HG03457 (cell line): ENCODE data around the gene ADCY5.

ENCODE experiments used
- ATAC-seq: cut with Tn5 transposase; IDR thresholded peaks from one replicate; pipeline ENCODE4 v1.9.1; 2021; ENCODE audit warnings: moderate number of reproducible peaks; ENCODE audit not compliant: unreplicated experiment

Gene ADCY5

DNA sequence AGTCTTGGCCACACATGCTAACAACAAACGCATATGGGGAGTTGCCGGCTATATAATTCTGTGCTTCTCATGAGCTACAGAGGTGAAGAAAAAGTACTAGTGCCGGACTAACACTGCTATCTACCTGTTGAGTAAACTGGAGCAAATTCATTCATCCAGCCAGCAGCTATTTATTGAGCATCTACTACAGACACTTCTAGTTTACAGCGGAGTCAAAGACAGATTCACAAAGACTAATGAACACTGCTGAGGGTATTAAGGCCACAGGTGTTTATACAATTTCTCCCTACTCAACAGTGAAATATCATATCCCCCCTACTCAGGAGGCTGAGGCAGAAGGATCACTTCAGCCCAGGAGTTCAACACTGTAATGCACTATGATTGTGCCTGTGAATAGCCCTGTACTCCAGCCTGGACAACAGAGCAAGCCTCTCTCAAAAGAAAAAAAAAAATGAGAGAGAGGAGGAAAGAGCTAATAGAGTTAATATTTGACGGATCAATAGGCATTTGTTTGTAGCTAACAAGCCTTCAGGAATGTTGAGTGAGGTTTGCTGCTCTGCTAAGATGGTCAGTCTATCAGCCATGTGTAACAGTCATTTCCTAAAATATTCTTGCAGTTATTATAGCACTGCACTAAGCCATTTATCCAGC is 17.8 kb downstream of the ADCY5 start:
- no peak for ATAC-seq

DNA sequence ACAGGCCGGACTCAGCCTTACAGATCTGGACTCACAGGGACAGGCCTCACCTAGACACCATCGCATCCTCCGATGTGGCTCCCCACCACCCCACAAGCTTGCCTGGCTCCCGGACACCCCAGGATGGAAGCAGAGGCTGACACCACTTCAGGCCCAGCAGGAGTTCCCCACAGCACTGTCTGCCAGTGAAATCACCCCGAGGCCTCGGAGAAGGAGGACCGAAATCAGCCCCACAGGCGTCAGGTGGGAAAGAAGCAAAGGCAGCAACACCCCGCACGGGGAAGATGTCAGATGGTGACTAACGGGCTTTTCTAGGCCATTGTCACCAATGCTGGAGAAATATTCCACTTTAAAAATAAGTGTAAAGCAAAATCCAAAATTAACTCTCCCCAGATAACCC is 18.6 kb downstream of the ADCY5 start:
- ATAC-seq = no peak

DNA sequence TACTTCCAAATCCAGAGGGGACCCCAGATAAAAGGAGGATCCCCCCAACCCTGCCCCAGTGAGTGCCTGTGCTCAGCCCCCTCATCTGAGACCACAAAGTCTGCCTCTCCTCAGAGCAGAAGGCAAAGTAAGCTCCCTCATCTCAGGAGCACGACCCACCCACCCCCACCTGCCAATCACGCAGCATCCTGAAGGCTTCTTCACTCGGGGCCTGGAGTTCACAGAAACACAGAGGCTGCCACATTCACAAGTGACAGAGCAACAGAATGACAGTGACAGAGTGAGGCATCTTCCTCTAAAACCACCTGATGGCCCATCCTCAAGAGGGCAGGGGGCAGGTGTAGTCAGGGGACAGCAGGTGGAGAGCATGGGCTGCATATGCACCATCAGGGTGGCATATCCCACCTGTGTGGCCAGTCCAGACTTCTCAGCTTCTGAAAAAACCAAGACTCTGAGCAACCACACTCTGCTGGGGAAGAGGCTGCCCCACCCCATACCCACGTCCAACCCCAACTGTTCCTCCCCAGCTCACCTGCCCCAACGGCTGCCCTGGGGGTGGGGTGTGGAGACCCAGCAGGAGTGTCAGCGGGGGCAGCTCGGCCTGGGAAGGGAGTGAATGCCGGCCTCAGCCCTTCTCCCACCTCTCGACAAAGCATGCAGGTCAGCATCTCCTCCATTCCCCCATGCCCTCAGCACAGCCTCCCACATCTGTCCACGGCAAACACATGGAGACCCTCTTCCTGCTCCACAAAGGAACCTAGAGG is 19.3 kb downstream of the ADCY5 start:
- no peak for ATAC-seq

GRCh38 chr3:123424999-123425712 is 23.7 kb downstream of the ADCY5 start:
- ATAC-seq = no peak

DNA sequence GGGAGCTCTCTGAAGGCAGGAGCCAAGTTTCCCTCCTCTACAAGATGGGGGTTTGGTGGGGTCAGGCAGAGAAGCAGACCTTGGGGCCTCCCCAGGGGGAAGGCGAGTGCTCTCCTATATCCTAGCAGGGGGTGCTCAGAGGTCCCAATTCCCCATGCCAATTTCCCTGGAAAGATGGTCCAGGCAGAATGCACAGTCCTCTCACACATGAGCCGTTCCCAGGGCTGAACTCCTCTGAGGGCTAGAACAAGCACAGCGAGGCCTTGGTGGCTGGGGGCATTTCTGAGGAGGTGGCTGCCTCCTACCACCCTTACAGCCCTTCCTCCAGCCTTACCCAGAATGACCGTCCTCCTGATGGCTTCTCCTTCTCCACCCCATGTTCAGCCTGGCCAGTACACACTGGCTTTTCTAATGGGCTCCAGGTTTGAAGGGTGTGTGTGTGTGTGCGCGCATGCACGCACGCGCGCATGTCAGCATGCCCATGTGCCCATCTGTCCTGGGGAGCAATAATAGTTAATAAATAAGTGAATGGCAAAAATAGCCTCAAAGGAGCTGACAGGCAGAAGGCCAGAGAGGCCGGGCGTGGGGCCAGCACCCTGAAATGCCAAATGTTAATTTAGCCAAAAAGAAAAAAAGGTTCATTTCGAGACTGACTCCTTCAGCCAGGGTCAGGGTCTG is 24.4 kb downstream of the ADCY5 start:
- ATAC-seq = no peak

DNA sequence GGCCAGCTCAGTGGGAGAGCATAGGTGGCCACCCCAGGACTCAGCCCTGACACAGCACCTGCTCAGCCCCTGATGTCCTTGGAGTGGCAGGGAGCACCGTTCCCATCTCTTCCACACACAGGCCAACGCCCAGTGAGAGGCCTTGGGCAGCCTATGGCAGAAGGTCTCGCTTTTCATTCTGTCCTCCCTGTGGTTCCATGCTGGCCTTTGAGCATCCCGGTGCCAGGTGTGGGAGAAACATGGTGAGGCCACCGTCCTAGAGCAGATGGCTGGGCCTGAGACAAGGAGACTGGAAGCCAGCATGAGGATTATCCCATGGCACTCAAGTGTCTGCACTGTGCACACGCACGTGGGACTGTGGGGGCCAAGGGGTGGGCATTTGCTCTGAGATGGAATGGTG is 25.1 kb downstream of the ADCY5 start:
- no peak for ATAC-seq

GRCh38 chr3:123423031-123423430 is 25.9 kb downstream of the ADCY5 start:
- no peak for ATAC-seq

GRCh38 chr3:123422457-123422856 is 26.4 kb downstream of the ADCY5 start:
- no peak for ATAC-seq

GRCh38 chr3:123421353-123422174 is 27.3 kb downstream of the ADCY5 start:
- no peak for ATAC-seq

DNA sequence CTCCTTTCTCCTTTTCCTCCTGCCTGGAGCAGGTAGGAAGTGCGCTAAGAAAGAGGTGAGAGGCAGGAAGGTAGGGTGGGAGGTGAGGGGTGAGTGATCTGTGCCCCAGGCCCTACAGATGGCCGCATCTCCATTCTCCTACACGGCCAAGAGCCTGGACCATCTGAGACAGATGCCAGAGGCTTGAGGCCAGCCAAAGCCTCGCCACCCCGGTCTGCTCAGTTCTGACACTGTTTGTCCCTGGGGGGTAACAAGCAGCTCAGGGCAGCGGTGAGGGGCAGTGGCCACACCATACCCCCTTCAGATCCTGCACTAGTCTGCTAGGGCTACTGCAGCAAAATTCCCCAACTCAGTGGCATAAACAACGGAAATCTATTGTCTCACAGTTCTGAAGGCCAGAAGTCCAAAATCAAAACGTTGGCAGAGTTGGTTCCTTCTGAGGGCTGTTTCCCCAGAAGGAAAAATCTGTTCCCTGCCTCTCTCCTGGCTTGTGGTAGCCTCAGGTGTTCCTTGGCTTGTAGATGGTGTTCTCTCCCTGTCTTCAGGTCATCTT is 28.4 kb downstream of the ADCY5 start:
- no peak for ATAC-seq

DNA sequence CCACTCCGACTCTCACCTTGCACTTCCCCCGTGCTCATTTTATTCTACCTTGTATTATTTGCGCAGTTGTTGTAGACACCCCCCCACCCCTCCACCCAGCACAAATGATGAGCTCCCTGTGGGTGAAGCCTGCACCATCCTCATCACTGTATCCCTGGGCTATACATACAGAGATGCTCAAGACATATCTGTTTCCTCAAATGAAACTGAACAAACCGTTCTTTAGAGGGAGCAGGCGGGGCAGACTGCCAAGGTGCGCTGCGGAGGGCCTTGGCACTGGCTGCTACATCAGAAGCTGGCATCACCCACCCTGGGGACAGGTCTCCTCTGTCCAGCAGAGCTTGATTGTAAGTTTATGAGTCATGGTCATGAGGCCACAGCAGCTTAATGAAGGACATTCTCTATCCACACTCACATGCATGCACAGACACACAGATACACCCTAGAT is 29.0 kb downstream of the ADCY5 start:
- no peak for ATAC-seq

DNA sequence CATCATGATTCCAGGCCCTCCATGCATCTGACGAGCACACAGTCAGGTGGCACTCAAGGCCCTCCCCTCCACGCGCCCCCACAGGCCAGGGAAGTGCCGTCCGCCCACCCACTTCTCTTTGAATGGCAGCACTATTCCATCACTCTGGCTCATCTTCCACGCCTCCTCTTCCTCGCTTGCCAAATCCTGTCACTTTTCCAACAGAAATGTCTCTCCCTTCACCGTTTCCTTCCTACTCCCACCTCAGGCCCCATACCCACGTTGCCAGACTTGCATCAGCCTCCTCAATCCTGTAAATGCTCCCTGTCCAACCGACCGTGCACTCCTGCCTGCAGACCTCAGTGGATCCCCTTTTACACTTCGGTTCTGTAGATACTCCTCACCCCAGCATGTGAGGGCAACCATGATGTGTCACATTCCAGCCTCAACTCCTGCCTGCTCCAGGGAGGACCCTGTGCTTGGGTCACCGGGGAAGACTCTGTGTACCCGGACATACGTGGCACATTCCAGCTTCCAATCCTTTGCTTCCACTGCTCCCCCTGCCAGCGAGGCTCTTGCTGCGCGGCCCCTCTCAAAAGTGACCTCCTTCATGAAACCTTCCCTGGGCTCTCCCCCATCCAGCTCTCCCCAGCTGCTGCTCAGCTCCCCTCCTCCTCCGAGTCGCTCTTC is 29.6 kb downstream of the ADCY5 start:
- ATAC-seq = no peak

DNA sequence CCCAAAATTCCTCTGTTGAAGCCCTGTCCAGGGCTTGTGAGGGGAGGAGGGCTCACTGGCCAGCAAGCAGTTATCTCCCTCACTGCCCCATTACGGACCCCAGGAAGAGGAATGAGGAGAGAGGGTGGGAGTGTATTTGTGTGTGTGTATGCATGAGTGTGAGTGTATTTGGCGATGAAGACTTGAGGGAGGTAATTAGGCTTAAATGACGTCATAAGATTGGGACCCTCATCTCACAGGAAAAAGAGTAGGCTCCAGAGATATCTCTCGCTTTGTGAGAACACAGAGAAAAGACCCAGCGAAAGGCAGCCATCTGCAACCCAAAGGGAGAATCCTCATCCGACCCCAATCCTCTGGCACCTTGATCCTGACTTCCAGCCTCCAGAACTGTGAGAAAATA is 32.2 kb downstream of the ADCY5 start:
- no peak for ATAC-seq

GRCh38 chr3:123416173-123416572 is 32.7 kb downstream of the ADCY5 start:
- ATAC-seq = no peak

DNA sequence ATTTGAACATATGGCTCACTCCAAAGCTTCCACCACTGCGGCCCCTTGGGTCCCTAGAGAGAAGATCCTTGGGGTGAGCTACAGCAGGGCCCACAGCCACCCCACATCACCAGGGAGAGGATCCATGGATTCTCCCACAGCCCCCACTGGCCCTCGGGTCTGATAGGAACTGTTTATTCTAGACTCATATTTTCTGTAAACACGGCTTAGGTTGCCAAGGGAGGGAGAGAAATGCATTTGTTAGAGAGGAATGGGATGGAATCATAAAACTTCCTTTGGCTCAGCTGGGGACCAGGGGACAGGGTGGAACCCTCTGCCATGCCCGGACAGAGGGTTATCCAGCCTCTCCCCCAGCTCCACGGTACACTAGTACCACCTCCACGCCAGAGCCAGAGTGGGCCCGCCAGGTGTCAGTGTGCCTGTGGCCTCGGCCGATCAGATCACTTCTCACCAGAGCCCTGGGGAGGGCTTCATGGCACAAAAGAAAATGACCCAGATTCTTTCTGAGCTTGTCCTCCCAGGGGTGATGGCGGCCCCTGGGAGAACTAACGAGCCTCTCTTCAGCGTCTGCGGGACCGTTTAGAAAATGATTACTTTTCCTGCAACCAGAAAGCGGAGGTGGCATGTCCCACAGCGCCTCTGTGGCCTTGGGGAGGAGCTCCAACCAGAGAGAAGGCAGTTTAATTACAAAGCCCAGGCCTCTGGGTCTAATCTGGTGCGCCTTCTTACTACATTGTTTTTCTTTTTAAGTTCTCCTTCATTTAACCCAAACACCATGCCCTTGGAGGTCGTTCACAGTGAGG is 33.7 kb downstream of the ADCY5 start:
- no peak for ATAC-seq

DNA sequence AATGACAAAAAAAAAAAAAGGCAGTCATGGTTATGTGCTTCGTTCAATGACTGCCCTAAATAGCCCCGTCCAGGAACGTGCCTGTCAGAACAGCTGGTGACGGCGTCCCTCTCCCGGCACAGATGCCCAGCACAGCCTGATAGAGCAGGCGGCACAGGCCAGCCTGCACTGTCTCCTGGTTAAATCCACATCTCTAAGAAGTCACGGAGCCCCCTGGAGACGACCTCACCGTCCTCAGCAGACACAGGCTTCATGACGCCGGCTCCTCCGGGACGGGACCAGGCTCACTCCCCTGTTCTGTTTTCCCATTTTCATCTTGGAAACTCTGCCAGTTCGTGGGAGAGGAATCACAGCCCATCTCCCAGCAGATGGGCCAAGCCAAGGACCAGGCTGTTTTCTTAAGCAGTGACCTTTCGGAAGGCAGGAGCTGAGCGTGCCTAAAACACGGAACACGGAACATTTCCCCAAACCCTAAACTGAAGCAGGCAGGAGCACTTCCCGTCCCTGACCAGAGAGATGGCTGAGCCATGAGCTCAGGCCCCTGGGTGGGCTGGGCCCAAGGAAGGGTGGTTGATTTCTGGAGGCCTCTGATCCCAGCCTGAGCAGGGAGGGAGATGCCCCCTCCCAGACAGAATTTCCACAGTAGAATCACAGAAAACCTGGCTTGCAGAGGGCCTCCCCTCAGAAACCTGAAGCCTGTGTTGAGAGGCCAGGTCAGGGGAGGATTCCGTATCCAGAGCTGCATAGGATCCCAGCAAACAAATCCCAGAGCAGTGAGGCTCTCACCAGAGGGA is 35.9 kb downstream of the ADCY5 start:
- ATAC-seq = no peak

DNA sequence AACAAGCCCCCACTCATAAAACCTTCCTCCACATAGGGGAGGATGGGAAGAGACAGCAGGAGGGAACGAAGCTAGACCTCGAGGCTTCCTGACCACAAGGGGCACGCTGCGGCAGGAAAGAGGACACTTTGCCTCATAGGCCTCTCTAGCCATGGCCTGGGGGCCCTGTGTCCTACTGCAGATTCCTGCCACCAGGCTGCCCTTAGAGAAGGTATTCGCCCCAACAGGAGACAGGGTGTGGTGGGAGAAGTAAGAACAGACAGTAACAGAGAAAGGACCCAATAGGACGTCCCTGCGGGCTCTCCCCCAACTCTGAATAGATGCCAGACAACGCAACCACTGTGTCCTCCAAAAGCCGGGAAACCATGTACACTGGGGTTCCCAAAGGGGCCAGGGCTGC is 36.8 kb downstream of the ADCY5 start:
- no peak for ATAC-seq
